Smooth muscle cell (in vitro differentiated cells): ENCODE results near the gene ZRANB3. TPM values are rescaled to one million over a fixed set of nuclear protein-coding genes. Genes with fewer than 3 reads are reported as not detected.

Experiments used
- DNase-seq: peaks from one replicate; lab custom pipeline; 2025; ENCODE audit not compliant: unreplicated experiment; lab: John Stamatoyannopoulos, UW
- H2AFZ ChIP-seq: fragments of 200-600 bp; sonication (generic); 2 replicates; pipeline ENCODE4 v1.6.0; 2016; ENCODE audit warnings: antibody characterized with exemption, low read depth, mild to moderate bottlenecking
- H3F3A ChIP-seq: fragments of 200-600 bp; sonication (generic); 2 replicates; pipeline ENCODE4 v1.6.0; 2017; ENCODE audit warnings: antibody characterized with exemption, low read depth
- H3K27ac ChIP-seq: fragments of 200-600 bp; sonication (generic); 2 replicates; pipeline ENCODE4 v1.5.1; 2016; ENCODE audit warnings: low read depth, mild to moderate bottlenecking
- H3K27me3 ChIP-seq: fragments of 200-600 bp; sonication (generic); 2 replicates; pipeline ENCODE4 v1.6.1; 2016; ENCODE audit warnings: low read depth, mild to moderate bottlenecking
- H3K36me3 ChIP-seq: fragments of 200-600 bp; sonication (generic); 2 replicates; pipeline ENCODE4 v1.5.1; 2016; ENCODE audit warnings: low read depth
- H3K4me1 ChIP-seq: fragments of 200-600 bp; sonication (generic); 2 replicates; pipeline ENCODE4 v1.5.1; 2016; ENCODE audit warnings: low read depth
- H3K4me2 ChIP-seq: fragments of 200-600 bp; sonication (generic); 2 replicates; pipeline ENCODE4 v1.6.0; 2016; ENCODE audit warnings: mild to moderate bottlenecking
- H3K4me3 ChIP-seq: fragments of 200-600 bp; sonication (generic); 2 replicates; pipeline ENCODE4 v1.5.1; 2016; ENCODE audit warnings: mild to moderate bottlenecking
- H3K79me2 ChIP-seq: fragments of 200-600 bp; sonication (generic); 2 replicates; pipeline ENCODE4 v1.6.0; 2016; ENCODE audit warnings: low read depth, mild to moderate bottlenecking
- H3K9ac ChIP-seq: fragments of 200-600 bp; sonication (generic); 2 replicates; pipeline ENCODE4 v1.6.0; 2016; ENCODE audit warnings: low read depth
- H3K9me3 ChIP-seq: fragments of 200-600 bp; sonication (generic); replicated peaks from 2 replicates; pipeline ENCODE4 v1.5.1; 2016; ENCODE audit warnings: low read depth
- H4K20me1 ChIP-seq: fragments of 200-600 bp; sonication (generic); 2 replicates; pipeline ENCODE4 v1.6.0; 2016; ENCODE audit warnings: low read depth
- CTCF ChIP-seq: fragments of 200-600 bp; sonication (generic); IDR thresholded peaks from 2 replicates; pipeline ENCODE4 v1.5.1; 2017; ENCODE audit warnings: borderline replicate concordance, mild to moderate bottlenecking, antibody characterized with exemption; ENCODE audit not compliant: insufficient read depth, poor library complexity, severe bottlenecking
- WGBS: methylation state at CpG from one replicate; pipeline ENCODE4 v1.1.7; 2016; ENCODE audit warnings: low lambda C conversion rate; 5-methylcytosine and 5-hydroxymethylcytosine counted together
- polyA plus RNA-seq: library from polyadenylated mRNA; unstranded; fragments of >200 nt; fragmentation: Nextera tagmentation; extraction: Ambion mirVana; gene quantifications from 2 replicates; pipeline ENCODE4 v1.2.1, GENCODE V29; 2016
- total RNA-seq: library from RNA; depleted of rRNA; stranded (reverse); fragments of >200 nt; gene quantifications from 2 replicates; pipeline ENCODE4 v1.2.3, GENCODE V29; 2014

ZRANB3 gene
- total and polyA plus RNA-seq, 2 experiments from 2014 or later: 1.9 to 4.1 TPM

GRCh38 chr2:135154962-135155361 lies 376.1 kb downstream of the ZRANB3 start:
- no peaks in the 10 kb centered on the region for H3K9me3 ChIP-seq
- H3K27me3 ChIP-seq: no peaks in the 10 kb centered on the region
- no peak overlapping the region for H3K4me3 ChIP-seq
- H3K79me2 ChIP-seq: no peaks in the 10 kb centered on the region
- H4K20me1 ChIP-seq: peaks cover 6% of the 10 kb centered on the region
- H3K36me3 ChIP-seq: peaks cover 24% of the 10 kb centered on the region
- H3K4me2 ChIP-seq: no peak overlapping the region
- H3F3A ChIP-seq: no peaks in the 10 kb centered on the region
- no peak overlapping the region for H3K27ac ChIP-seq
- no peak overlapping the region for H2AFZ ChIP-seq
- peaks cover 6% of the 10 kb centered on the region for H3K4me1 ChIP-seq
- no peak overlapping the region for H3K9ac ChIP-seq
- no peak for TF ChIP-seq CTCF
- no peak for DNase-seq

GRCh38 chr2:135152361-135152760 lies 378.7 kb downstream of the ZRANB3 start:
- Histone ChIP-seq H3K4me3 (no peak overlapping the region), H4K20me1 (peaks cover 24% of the 10 kb centered on the region), H3K79me2 (peaks cover 3% of the 10 kb centered on the region), H3F3A (no peaks in the 10 kb centered on the region), H3K9ac (no peak overlapping the region), H3K27me3 (no peaks in the 10 kb centered on the region), H2AFZ (no peak overlapping the region), H3K4me2 (no peak overlapping the region), H3K27ac (no peak overlapping the region), H3K9me3 (no peaks in the 10 kb centered on the region), H3K4me1 (peaks cover 6% of the 10 kb centered on the region), H3K36me3 (peaks cover 24% of the 10 kb centered on the region)
- DNase-seq: no peak
- no peak for TF ChIP-seq CTCF
- WGBS: 86% methylated on average over 1 of the region's 1 CpG

- 93% methylated on average over 3 of the region's 3 CpGs for WGBS
- Histone ChIP-seq H4K20me1 (peaks cover 29% of the 10 kb centered on the region), H3K27me3 (no peaks in the 10 kb centered on the region), H3K79me2 (peaks cover 4% of the 10 kb centered on the region), H3K36me3 (peaks cover 24% of the 10 kb centered on the region), H3K9me3 (no peaks in the 10 kb centered on the region), H3F3A (no peaks in the 10 kb centered on the region), H3K4me2 (no peak overlapping the region), H3K27ac (no peak overlapping the region), H2AFZ (no peak overlapping the region), H3K4me3 (no peak overlapping the region), H3K4me1 (peaks cover 6% of the 10 kb centered on the region), H3K9ac (no peak overlapping the region)
- no peak for DNase-seq
- TF ChIP-seq CTCF: no peak
Measured at GRCh38 chr2:135151615-135152014, 379.4 kb downstream of the ZRANB3 start.

- Histone ChIP-seq H3K4me1 (peaks cover 6% of the 10 kb centered on the region), H3K79me2 (peaks cover 8% of the 10 kb centered on the region), H3K27ac (no peak overlapping the region), H2AFZ (no peak overlapping the region), H3K4me2 (no peak overlapping the region), H4K20me1 (peaks cover 37% of the 10 kb centered on the region), H3K27me3 (no peaks in the 10 kb centered on the region), H3K9ac (no peak overlapping the region), H3K36me3 (peaks cover 18% of the 10 kb centered on the region), H3K4me3 (no peak overlapping the region), H3F3A (no peaks in the 10 kb centered on the region), H3K9me3 (no peaks in the 10 kb centered on the region)
- 100% methylated on average over 1 of the region's 1 CpG for WGBS
- no peak for DNase-seq
- TF ChIP-seq CTCF: no peak
Measured at GRCh38 chr2:135150725-135151124, 380.3 kb downstream of the ZRANB3 start.
